GM12878 (cell line): ENCODE data around the gene WHRN. TPM values are rescaled to one million over a fixed set of nuclear protein-coding genes. Genes with fewer than 3 reads are reported as not detected.

Experiments used
- BACH1 ChIP-seq: fragments of 450-650 bp; IDR thresholded peaks from 2 replicates; pipeline ENCODE4 v1.6.1; 2017; ENCODE audit warnings: mild to moderate bottlenecking, borderline replicate concordance
- BCL11A ChIP-seq: IDR thresholded peaks from 2 replicates; pipeline ENCODE4 v1.6.1; 2011; ENCODE audit warnings: low read depth, low read length
- CUX1 ChIP-seq: IDR thresholded peaks from 2 replicates; pipeline ENCODE4 v1.6.1; 2012; ENCODE audit warnings: improper control_type of control experiment, low read depth, low read length; ENCODE audit not compliant: insufficient replicate concordance
- DPF2 ChIP-seq: fragments of 450-650 bp; IDR thresholded peaks from 2 replicates; pipeline ENCODE4 v1.6.1; 2017; ENCODE audit warnings: mild to moderate bottlenecking
- ETV6 ChIP-seq, 2 experiments: fragments of 450-650 bp in 1 of 2; IDR thresholded peaks in 1 of 2; conservative IDR thresholded peaks in 1 of 2; 2 replicates each; pipeline ENCODE4 v1.6.1; 2014; ENCODE audit warnings: antibody characterized with exemption in 1 of 2, borderline replicate concordance in 1 of 2, low read depth in 1 of 2, mild to moderate bottlenecking in 1 of 2, moderate library complexity in 1 of 2
- GATAD2B ChIP-seq: fragments of 450-650 bp; conservative IDR thresholded peaks from 2 replicates; pipeline ENCODE4 v1.6.1; 2017; ENCODE audit warnings: low read depth, mild to moderate bottlenecking, moderate library complexity
- LARP7 ChIP-seq: fragments of 450-650 bp; IDR thresholded peaks from 2 replicates; pipeline ENCODE4 v1.6.1; 2017; ENCODE audit warnings: mild to moderate bottlenecking
- NBN ChIP-seq: fragments of 450-650 bp; IDR thresholded peaks from 2 replicates; pipeline ENCODE4 v1.6.1; 2016
- POLR2AphosphoS5 ChIP-seq: IDR thresholded peaks from 2 replicates; pipeline ENCODE4 v1.6.1; 2011; ENCODE audit warnings: mild to moderate bottlenecking, low read length, inconsistent platforms
- POU2F2 ChIP-seq: IDR thresholded peaks from 3 replicates; pipeline ENCODE4 v1.6.1; 2011; ENCODE audit warnings: low read depth, mild to moderate bottlenecking, low read length, borderline replicate concordance
- RB1 ChIP-seq: fragments of 450-650 bp; formaldehyde crosslinking; IDR thresholded peaks from 2 replicates; pipeline ENCODE4 v1.6.1; 2017; ENCODE audit warnings: mild to moderate bottlenecking, borderline replicate concordance
- RCOR1 ChIP-seq: conservative IDR thresholded peaks from 2 replicates; pipeline ENCODE4 v1.6.1; 2012; ENCODE audit warnings: low read depth, low read length, improper control_type of control experiment
- RELA ChIP-seq: fragments of 450-650 bp; IDR thresholded peaks from 2 replicates; pipeline ENCODE4 v1.8.0; 2014; ENCODE audit warnings: borderline replicate concordance; ENCODE audit not compliant: partially characterized antibody
- SMC3 ChIP-seq: IDR thresholded peaks from 2 replicates; pipeline ENCODE4 v1.6.1; 2011; ENCODE audit warnings: low read length, improper control_type of control experiment, borderline replicate concordance
- polyA plus RNA-seq, 11 experiments: library from polyadenylated mRNA; depleted of rRNA in 4 of 11; unstranded in 6 of 11; stranded (reverse) in 5 of 11; fragments of >200 nt; fragmentation: Nextera tagmentation in 4 of 11; fragmentation: Illumina TruSeq in 1 of 11; extraction: Ambion mirVana in 4 of 11; extraction: Trizol in 1 of 11; gene quantifications; 1 replicate in 1 of 11; 2 replicates in 10 of 11; pipeline versions ENCODE4 v1.2.1 to v1.2.3, GENCODE V29; 2011 to 2016; ENCODE audit warnings: inconsistent platforms in 2 of 11, missing spikeins in 2 of 11, low read depth in 1 of 11
- total RNA-seq, 4 experiments: library from RNA; depleted of rRNA in 3 of 4; stranded (reverse); fragments of >200 nt in 3 of 4; fragmentation: Illumina TruSeq in 1 of 4; extraction: Trizol in 1 of 4; gene quantifications; 2 replicates each; pipeline versions ENCODE4 v1.2.1 to v1.2.3, GENCODE V29; 2013 to 2021
- TF ChIP-seq, protein P1 (sequence below): fragments of 450-650 bp; conservative IDR thresholded peaks from 2 replicates; pipeline ENCODE4 v1.6.1; 2017; ENCODE audit warnings: mild to moderate bottlenecking, moderate library complexity
- TF ChIP-seq, protein P2 (sequence below): IDR thresholded peaks from 2 replicates; pipeline ENCODE4 v1.6.1; 2012; ENCODE audit warnings: low read depth, low read length, improper control_type of control experiment
- TF ChIP-seq, protein P3 (sequence below): fragments of 450-650 bp; IDR thresholded peaks from 2 replicates; pipeline ENCODE4 v1.6.1; 2017; ENCODE audit warnings: mild to moderate bottlenecking, moderate library complexity

The WHRN gene
- total and polyA plus RNA-seq, 10 of the 15 experiments (the other 5 are each of a cell fraction or from before 2014, with no cell fraction given) = 0.04 to 18.2 (median 0.68) TPM; not detected in 1

DNA sequence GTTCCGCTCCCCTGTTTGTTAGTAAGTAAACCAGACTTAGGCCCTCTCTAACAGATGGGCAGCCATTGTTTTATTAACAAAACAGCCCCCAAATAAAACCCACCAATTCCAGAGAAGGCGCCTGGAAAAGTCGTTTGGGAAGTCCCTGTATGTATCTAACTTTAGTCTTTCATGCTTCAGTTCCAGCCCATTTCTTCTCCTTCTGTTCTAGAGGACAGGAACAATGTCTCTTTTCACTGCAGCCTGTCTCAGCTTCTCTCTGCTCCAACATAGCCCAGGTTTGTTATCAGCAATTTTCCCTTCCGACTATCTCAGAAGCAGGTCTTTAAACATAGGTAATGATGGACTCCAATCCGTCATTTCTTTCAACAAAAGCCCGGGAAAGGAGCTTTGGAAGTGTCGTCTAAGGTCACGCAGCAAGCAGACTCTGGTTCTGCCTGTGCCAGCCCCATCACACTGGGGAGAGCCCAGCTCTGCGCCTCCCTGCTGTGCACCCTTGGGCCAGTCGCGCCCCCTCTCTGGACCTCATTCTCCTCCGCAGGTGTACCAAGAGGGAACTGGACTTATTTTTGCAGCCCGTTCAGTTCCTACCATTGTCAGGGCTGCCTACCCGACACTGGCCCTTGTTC lies 107.9 kb downstream of the WHRN start (continued):
- TF ChIP-seq POU2F2 (peak; percentile 36; the same call in 1 of the 3 replicates), LARP7 (peak; percentile 67), BCL11A (no peak), RB1 (peak; percentile 14; the same call in 1 of the 2 replicates), SMC3 (0 out of 2 replicates have a peak, but pooled peaks have one; percentile 23), NBN (peak; percentile 3; the same call in 1 of the 2 replicates), RCOR1 (0 out of 2 replicates have a peak, but pooled peaks have one; percentile 48), POLR2AphosphoS5 (peak; percentile 59), CUX1 (peak; percentile 23), DPF2 (peak; percentile 68; the same call in 1 of the 2 replicates), RELA (peak; percentile 11), BACH1 (0 out of 2 replicates have a peak, but pooled peaks have one; percentile 47), GATAD2B (peak; percentile 8; the same call in 1 of the 2 replicates), ETV6 (conservative IDR thresholded peaks at IDR 0.05 in 1 of 2, IDR thresholded peaks at IDR 0.05 in 1 of 2; ENCODE audit: borderline replicate concordance in 1 of 2, low read depth in 1 of 2) (0 out of 4 replicates have a peak, but pooled peaks of 1 of the 2 experiments have one; percentile 11)
- TF ChIP-seq, protein P1, sequence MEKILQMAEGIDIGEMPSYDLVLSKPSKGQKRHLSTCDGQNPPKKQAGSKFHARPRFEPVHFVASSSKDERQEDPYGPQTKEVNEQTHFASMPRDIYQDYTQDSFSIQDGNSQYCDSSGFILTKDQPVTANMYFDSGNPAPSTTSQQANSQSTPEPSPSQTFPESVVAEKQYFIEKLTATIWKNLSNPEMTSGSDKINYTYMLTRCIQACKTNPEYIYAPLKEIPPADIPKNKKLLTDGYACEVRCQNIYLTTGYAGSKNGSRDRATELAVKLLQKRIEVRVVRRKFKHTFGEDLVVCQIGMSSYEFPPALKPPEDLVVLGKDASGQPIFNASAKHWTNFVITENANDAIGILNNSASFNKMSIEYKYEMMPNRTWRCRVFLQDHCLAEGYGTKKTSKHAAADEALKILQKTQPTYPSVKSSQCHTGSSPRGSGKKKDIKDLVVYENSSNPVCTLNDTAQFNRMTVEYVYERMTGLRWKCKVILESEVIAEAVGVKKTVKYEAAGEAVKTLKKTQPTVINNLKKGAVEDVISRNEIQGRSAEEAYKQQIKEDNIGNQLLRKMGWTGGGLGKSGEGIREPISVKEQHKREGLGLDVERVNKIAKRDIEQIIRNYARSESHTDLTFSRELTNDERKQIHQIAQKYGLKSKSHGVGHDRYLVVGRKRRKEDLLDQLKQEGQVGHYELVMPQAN = peak; percentile 55; the same call in 1 of the 2 replicates
- TF ChIP-seq, protein P2, sequence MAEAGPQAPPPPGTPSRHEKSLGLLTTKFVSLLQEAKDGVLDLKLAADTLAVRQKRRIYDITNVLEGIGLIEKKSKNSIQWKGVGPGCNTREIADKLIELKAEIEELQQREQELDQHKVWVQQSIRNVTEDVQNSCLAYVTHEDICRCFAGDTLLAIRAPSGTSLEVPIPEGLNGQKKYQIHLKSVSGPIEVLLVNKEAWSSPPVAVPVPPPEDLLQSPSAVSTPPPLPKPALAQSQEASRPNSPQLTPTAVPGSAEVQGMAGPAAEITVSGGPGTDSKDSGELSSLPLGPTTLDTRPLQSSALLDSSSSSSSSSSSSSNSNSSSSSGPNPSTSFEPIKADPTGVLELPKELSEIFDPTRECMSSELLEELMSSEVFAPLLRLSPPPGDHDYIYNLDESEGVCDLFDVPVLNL = no peak
- TF ChIP-seq, protein P3, sequence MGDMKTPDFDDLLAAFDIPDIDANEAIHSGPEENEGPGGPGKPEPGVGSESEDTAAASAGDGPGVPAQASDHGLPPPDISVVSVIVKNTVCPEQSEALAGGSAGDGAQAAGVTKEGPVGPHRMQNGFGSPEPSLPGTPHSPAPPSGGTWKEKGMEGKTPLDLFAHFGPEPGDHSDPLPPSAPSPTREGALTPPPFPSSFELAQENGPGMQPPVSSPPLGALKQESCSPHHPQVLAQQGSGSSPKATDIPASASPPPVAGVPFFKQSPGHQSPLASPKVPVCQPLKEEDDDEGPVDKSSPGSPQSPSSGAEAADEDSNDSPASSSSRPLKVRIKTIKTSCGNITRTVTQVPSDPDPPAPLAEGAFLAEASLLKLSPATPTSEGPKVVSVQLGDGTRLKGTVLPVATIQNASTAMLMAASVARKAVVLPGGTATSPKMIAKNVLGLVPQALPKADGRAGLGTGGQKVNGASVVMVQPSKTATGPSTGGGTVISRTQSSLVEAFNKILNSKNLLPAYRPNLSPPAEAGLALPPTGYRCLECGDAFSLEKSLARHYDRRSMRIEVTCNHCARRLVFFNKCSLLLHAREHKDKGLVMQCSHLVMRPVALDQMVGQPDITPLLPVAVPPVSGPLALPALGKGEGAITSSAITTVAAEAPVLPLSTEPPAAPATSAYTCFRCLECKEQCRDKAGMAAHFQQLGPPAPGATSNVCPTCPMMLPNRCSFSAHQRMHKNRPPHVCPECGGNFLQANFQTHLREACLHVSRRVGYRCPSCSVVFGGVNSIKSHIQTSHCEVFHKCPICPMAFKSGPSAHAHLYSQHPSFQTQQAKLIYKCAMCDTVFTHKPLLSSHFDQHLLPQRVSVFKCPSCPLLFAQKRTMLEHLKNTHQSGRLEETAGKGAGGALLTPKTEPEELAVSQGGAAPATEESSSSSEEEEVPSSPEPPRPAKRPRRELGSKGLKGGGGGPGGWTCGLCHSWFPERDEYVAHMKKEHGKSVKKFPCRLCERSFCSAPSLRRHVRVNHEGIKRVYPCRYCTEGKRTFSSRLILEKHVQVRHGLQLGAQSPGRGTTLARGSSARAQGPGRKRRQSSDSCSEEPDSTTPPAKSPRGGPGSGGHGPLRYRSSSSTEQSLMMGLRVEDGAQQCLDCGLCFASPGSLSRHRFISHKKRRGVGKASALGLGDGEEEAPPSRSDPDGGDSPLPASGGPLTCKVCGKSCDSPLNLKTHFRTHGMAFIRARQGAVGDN = peak; percentile 29; the same call in 1 of the 2 replicates
